GM19023 (cell line): ENCODE results near the gene LRRC9.
"Not testable (repeated sequence)": the region's sequence is repeated elsewhere in the genome, so short reads cannot be mapped to it uniquely, and the experiment has no call there.

Source experiments
- ATAC-seq: cut with Tn5 transposase; IDR thresholded peaks from one replicate; pipeline ENCODE4 v1.9.1; 2021; ENCODE audit warnings: mild to moderate bottlenecking, moderate library complexity; ENCODE audit not compliant: unreplicated experiment

The LRRC9 gene

DNA sequence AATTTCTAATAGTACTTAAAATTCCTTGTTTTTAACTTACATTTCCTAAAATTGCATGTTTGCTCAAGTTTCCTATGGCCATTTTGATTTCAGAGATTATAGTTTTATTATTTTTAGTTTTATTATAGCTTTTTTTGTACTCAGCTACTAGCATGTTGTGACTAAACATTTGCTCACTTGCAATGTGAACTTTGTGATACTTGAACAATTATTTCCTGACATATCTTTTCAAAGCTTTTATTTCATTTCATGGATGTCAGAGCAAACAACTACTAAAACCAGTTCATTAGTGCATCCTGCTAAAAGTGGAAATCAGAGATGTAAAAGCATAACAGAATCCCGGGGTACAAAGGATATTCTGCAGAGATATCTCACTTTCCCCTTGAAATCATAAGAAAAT is 138.1 kb downstream of the LRRC9 start:
- no peak for ATAC-seq

DNA sequence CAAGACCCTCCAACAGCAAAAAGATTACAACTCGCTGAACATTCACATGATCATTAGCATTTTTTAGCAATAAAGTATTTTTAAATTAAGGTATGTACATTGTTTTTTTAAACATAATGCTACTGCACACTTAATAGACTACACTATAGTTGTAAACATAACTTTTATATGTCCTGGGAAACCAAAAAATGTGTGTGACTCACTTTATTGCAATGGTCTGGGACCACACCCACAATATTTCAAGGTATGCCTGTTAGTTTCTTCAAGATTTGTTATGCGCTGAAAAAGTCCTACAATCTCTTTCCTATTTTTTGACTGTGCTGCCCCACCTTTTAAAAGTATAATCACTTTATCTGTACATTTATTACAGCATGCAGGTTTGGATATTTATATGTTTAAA is 141.4 kb downstream of the LRRC9 start:
- no peak for ATAC-seq

- ATAC-seq, result no peak
Observed at GRCh38 chr14:60064491-60065072, 144.6 kb downstream of the LRRC9 start.

GRCh38 chr14:60067882-60068281 is 147.9 kb downstream of the LRRC9 start:
- no peak for ATAC-seq

DNA sequence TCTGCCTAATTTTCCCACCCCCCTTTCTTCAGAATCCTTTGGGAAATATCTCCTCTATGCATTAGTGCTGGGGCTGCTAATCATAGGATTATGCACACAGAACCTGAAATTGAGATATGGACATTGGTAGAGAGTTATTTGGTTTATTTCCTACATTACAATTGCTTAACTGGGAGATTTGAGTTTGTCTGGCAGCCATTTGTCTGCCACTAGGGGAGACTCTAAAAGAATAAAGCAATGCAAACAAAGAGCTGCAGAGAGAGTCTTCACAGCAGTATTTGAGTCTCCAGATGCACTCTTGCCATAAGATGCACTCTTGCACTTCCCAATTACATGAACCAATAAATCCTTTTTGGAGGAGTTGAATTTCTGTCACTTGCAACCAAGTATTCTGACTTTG is 159.8 kb downstream of the LRRC9 start:
- no peak for ATAC-seq

DNA sequence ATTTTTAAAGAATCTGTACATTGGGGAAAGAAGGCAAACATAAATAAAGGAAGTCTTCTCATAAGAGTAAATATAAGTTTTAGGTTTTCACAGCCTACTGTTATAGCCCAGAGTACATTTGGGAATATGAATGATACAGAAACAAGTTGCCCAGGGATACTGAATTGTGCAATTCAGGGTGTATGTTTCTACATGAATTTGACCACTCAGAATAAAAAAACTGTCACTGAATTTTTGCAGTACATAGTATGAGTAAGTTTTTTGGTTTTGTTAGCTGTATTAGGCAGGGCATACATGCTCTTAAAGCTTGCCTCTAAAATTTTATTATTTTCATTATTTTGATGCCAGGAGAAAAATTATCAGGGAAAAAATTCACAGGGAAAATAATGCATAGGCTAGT is 165.1 kb downstream of the LRRC9 start:
- no peak for ATAC-seq

DNA sequence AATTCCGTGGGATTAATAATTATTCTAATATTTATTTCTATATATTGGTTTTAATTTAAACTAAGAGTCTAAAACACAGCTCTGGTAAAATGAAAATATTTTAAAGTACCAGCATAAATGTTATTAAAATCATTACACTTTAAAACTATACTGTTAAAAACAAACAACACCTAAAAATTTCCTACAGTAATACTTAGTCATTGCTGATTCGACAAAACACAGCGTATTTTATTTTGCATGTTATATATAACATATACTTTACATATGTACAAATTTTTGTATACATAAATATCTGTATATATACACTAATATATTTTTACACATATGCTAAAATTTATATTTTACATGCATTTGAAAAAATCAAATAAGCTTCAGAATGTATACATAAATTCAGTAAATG is 165.7 kb downstream of the LRRC9 start:
- no peak for ATAC-seq

- ATAC-seq, result no peak
Observed at GRCh38 chr14:60087668-60088067, 167.7 kb downstream of the LRRC9 start.

- no peak for ATAC-seq
Observed at GRCh38 chr14:60089221-60089620, 169.3 kb downstream of the LRRC9 start.

DNA sequence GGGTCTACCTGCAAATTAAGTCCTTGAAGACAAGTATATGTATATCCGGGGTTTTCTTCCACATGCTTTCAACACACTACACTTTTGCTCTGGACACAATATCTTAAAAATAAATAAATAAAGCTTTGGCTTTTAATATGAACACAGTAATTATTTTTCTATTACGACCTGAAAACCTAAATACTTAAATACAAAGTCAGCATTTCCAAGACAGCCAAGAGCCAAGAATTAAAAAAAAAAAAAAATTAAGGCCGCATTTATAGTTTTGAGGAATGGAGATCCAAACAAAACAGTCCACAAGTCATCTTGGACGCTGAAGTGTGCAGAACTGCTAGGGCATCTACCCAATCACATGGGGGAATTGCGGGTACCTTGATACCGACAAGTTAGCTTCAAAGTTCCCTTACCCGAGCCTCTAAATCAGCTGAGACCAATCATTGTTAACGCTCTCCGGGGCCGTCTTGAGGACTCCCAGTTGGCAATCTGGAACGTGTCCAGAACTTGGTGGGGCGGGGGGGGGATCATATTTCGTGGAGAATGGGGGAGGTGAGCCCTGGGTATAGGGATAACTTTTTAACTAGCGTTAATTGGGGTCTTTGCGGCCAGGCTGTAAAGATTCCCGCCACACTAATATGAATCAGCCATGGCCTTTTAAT is 171.0 kb downstream of the LRRC9 start:
- ATAC-seq, result no peak

DNA sequence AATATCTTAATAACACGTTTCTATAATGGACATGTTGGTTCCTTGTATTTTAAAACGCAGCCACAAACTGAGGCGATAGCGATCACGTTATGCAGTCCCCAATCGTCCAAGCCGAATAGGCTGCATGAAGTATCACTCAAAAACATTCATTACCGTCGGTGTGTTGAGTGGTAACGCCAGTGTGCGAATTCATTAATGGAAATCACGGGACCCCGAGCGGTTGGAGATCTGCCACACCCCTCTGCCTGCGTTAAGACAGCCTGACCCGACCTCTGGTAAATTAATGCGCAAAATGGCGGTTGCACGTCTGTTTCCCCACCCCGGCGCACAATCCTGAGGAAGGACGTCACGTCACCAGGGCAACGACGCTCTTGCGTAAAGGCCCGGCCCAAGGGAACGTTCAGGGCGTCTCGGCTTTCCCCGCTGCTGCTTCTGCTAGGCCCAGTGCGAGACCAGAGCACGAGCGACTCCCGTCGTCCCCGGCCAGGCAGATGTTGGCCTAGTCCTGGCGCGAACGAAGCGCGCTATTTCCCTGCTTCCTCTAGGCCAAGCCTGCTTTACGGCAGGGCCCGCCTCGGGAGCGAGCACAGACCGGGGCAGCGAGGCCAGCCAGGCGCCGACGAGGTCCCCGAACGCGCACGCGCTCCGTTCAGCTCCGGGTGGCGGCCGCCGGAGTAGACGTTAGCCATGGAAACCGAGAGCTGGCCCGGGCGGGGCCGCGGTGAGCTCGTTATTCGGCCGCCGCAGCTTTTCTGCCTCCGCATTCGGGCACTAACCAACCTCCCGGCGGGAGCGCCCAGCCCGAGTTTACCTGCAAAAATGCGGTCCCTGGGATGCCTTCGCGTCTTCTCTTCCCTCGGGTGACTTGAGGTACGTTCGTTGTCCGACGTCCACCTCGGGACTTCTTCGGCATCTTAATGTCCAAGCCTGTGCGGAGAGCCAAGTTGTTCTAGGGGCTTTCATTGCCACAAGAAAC is 171.9 kb downstream of the LRRC9 start, which contains the start of gene PCNX4:
PCNX4 (plus strand) TSS at position 374 of the 976 bp plus-strand sequence. CDS start 15,716 bp downstream, outside the sequence.
- ATAC-seq, result peak; percentile 97

GRCh38 chr14:60092526-60092920 is 172.6 kb downstream of the LRRC9 start:
- no peak for ATAC-seq

DNA sequence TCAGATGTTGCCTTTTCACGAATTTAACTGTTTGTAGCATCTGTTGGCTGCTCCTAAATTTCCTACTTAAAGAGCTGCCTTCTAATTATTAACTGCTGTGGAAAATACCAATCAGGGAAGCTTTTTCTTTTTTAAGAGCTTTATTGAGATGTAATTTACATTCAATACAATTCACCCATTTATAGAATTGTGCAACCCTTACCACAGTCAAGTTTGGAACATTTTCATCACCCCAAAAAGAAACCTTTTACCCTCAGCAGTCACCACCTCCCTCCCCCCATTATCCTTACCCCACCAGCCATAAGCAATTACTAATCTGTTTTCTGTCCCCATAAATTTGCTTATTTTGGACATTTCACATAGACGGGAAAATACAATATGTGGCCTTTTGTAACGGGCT is 173.1 kb downstream of the LRRC9 start:
- ATAC-seq, result no peak

DNA sequence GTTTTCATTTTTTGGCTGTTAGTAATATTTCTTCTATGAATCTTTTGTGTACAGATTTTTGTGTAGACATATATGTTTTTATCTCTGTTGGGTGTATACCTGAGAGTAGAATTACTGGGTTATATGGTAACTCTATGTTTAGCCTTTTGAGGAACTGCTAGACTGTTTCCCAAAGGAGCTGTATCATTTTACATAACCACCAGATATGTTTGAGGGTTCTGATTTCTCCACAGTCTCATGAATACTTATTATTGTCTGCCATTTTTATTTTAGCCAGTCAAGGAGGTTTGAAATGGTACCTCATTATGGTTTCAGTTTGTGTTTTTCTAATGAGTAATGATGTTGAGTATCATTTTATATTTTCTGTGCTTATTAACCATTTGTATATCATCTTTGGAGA is 173.7 kb downstream of the LRRC9 start:
- ATAC-seq, result no peak

DNA sequence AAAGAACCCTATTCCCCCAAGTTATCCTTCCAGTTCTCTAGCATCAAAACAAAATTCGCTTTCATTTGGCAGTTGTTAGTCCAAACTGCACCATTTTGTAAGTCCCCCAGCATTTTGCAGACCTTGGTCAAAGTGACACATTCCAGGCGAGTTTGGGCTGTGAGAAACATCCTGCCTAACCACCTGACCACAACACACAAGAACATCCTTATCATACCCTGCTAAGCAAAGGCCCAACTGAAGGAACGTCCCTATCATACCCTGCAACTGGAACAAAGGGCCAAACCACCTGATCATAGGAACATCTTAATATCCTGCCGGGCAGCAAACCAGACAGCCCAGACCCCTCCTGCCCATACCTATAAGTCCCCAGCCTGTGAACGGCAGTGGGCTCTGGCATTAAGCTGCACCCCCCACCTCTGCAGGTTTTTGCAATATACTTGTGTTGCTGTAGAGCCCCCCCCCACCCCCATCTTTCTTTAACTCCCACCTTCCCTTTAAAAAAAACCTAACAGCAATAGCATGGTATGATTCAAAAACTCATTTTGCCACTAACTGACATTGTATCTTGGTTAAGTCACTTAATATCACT is 174.5 kb downstream of the LRRC9 start:
- ATAC-seq, result no peak

GRCh38 chr14:60095231-60095630 is 175.3 kb downstream of the LRRC9 start:
- no peak for ATAC-seq

DNA sequence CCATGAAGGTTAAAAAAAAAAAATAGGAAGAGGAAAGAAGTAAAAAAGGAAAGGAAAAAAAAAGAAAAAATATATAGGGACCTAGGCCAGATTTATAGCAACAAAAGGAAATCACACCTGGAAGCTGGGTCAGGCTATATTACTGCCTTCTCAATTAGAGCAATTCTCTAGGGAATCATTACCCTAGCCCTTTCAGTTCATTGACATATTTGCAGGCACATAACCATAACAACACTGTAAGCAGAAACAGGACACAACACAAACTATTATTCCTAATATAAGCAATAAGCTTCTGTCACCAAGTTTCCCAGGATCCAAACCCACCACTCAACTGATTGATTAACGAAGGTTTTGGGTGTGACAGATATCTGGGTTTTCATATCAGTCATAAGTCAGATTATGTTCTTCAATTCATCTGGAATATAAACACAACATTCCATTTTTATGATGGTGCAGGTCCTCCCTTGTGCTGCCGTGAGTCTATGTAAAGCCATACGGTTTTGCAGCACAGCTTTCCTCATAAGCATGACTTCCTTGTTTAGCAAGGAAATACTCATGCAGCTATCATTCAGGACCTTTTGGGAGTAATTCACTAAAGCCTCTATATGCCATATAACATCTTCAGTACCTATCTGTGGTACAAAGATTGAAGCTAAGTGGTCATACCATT is 176.0 kb downstream of the LRRC9 start:
- no peak for ATAC-seq

DNA sequence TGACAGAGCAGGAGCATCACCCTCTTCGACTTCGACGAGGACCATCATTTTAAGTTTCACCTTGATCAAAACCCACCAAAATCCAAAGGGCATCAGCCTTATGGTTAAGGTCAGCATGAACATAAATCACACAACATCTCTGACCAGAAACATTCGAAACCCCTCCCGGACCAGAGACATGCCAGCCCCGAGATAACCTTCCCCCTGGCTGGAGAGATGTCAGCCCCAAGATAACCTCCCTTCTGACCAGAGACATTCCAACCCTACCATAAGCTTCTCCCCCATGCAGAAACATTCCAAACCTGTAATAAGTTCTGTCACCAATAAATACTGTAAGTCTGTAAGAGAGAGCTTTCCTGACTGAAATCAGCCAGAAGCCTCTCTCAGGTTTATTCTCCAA is 178.0 kb downstream of the LRRC9 start:
- ATAC-seq, result no peak

DNA sequence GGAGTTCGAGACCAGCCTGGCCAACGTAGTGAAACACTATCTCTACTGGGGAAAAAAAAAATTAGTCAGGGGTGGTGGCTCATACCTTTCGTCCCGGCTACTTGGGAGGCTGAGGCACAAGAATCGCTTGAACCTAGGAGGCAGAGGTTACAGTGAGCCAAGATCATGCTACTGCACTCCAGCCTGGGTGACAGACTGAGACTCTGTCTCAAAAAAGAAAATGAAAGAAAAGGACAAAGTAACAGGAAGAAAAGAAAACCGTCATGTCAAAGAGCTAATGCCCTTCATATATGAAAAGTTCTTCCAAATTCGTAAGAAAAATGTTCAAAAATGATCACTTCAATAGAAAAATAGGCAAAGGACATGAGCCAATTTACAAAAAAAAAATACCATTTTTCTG is 179.9 kb downstream of the LRRC9 start:
- not testable (repeated sequence) for ATAC-seq

GRCh38 chr14:60101786-60102185 is 181.8 kb downstream of the LRRC9 start:
- no peak for ATAC-seq

GRCh38 chr14:60102389-60102788 is 182.4 kb downstream of the LRRC9 start:
- ATAC-seq, result no peak
